ENCODE data around the gene GADD45G.

The GADD45G gene

DNA sequence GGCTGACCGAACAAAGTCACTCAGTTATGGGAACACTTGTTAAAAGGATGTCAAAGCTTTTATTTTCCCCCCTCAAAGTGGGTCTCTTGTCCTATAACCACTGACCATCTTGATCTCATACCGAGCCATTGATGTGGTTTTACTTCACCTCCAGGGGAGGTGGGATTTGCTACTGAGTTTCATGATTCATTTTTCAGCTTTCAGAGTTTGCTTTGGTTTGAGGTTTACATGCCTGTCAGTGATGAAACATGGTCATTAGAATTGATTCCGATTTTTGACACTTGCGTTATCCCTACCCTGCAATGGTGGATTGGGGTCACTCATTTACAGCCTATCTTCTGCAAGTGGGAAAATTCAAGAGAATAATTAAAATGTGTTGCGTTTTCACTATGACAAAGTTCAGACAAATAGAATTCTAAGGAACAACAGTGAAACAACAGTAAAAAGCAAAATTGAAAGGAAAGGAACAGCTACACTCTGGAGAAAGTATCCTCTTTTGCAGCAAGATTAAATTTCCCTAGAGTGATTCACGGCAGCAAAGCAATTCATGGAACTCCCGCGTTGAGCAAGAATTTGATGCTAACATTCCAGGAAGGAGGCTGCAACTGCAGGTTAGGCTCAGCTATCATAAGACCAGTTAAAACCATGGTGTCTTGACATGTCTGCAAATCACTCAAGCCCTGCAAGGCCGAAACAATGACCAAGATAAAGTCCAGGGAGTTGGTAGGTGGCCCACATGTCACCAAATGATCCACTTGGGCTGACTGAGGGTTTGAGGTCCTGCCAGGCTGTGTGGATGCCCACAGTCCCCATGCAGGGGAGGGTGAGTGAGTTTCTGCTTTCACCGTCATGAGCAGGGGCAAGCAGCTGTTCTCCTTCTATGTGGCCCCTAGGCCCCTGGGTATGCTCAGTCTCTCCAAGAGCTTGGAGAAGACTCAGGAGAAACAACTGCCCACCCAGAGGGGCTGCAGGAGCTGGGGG is 9.4 kb downstream of the GADD45G start:
- intact Hi-C loops (cut with DNase I; ENCODE audit: low total_unique reads): no loop called here
- Histone ChIP-seq H3K4me1 (no peaks in the 10 kb centered on the region), H3K9me3 (no peaks in the 10 kb centered on the region), H3K27ac (no peak overlapping the region), H3K4me3 (no peak overlapping the region), H3K27me3 (peaks cover 0 to 4% of the 10 kb centered on the region in 2 donors), H3K36me3 (no peaks in the 10 kb centered on the region)
- no peak for TF ChIP-seq CTCF (IDR thresholded peaks at IDR 0.05)
- no peak for DNase-seq

- Histone ChIP-seq H3K27ac (no peak overlapping the region), H3K36me3 (no peaks in the 10 kb centered on the region), H3K4me1 (no peaks in the 10 kb centered on the region), H3K4me3 (no peak overlapping the region), H3K9me3 (no peaks in the 10 kb centered on the region), H3K27me3 (peaks cover 0 to 4% of the 10 kb centered on the region in 2 donors)
- no peak for DNase-seq
- no peak for TF ChIP-seq CTCF (IDR thresholded peaks at IDR 0.05)
- intact Hi-C loops (cut with DNase I; ENCODE audit: low total_unique reads): no loop called here
Measured at GRCh38 chr9:89615661-89616060, 10.8 kb downstream of the GADD45G start.

GRCh38 chr9:89616411-89616810 is 11.6 kb downstream of the GADD45G start:
- H3K27ac ChIP-seq: no peak overlapping the region
- intact Hi-C loops (cut with DNase I; ENCODE audit: low total_unique reads): no loop called here

DNA sequence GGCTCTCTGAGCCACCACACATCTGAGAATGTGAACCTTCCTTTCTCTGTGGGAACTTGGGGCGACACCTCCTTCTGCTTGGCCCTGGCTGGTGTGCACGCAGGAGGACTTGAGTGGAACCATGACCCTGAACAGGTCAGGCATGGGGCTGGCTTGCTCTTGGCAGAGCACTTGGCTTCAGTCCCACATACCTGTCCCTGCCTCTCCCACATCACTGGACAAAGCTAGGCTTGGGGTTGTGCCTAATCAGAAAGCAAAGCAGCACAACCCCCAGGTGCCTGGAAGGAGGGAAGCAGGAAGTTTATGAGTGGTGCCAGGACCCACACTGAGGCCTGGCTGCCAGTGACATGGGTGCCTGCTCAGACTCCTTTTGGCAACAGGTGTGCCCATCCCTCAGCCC is 13.2 kb downstream of the GADD45G start:
- H3K36me3 ChIP-seq: no peaks in the 10 kb centered on the region
- H3K27me3 ChIP-seq: peaks cover 0 to 4% of the 10 kb centered on the region in 2 donors
- no peak for DNase-seq
- H3K4me3 ChIP-seq: no peak overlapping the region
- intact Hi-C loops (cut with DNase I; ENCODE audit: low total_unique reads): no loop called here
- H3K4me1 ChIP-seq: no peaks in the 10 kb centered on the region
- no peaks in the 10 kb centered on the region for H3K9me3 ChIP-seq
- no peak overlapping the region for H3K27ac ChIP-seq
- no peak for TF ChIP-seq CTCF (IDR thresholded peaks at IDR 0.05)

More at GRCh38 chr9:89616411-89616810, 11.6 kb downstream of the GADD45G start:
- H3K4me1 ChIP-seq: no peaks in the 10 kb centered on the region
- no peak overlapping the region for H3K4me3 ChIP-seq
- peaks cover 0 to 4% of the 10 kb centered on the region in 2 donors for H3K27me3 ChIP-seq
- TF ChIP-seq CTCF (IDR thresholded peaks at IDR 0.05): no peak
- H3K36me3 ChIP-seq: no peaks in the 10 kb centered on the region
- H3K9me3 ChIP-seq: no peaks in the 10 kb centered on the region
- DNase-seq: no peak

GRCh38 chr9:89619019-89619418 is 14.2 kb downstream of the GADD45G start:
- Histone ChIP-seq H3K36me3 (no peaks in the 10 kb centered on the region), H3K4me1 (no peaks in the 10 kb centered on the region), H3K27ac (no peak overlapping the region), H3K9me3 (no peaks in the 10 kb centered on the region), H3K4me3 (no peak overlapping the region), H3K27me3 (peaks cover 0 to 4% of the 10 kb centered on the region in 2 donors)
- TF ChIP-seq CTCF (IDR thresholded peaks at IDR 0.05): no peak
- no peak for DNase-seq
- intact Hi-C loops (cut with DNase I; ENCODE audit: low total_unique reads): no loop called here

Data from tibial artery (tissue), 4 donors.